Neutrophil (primary cell): Measurements from ENCODE around the gene NUAK2.
"Not testable (repeated sequence)": the region's sequence is repeated elsewhere in the genome, so short reads cannot be mapped to it uniquely, and the experiment has no call there.

Source experiments
- H3K27ac ChIP-seq: fragments of 200-600 bp; sonication (generic); 2 replicates; pipeline ENCODE4 v1.5.1; 2016; ENCODE audit warnings: mild to moderate bottlenecking, moderate library complexity
- H3K27me3 ChIP-seq: fragments of 200-600 bp; sonication (generic); 2 replicates; pipeline ENCODE4 v1.6.0; 2016; ENCODE audit warnings: mild to moderate bottlenecking
- H3K36me3 ChIP-seq: fragments of 200-600 bp; sonication (generic); 2 replicates; pipeline ENCODE4 v1.5.1; 2017
- H3K4me1 ChIP-seq, 2 experiments: fragments of 200-600 bp in 1 of 2; sonication (generic) in 1 of 2; 1 replicate in 1 of 2; 2 replicates in 1 of 2; pipeline versions ENCODE4 v1.5.1 to v1.6.1; 2013 to 2016; ENCODE audit warnings: low read depth in 1 of 2, low read length in 1 of 2, mild to moderate bottlenecking in 1 of 2, moderate library complexity in 1 of 2; ENCODE audit not compliant: control insufficient read depth in 1 of 2, insufficient read depth in 1 of 2
- H3K4me3 ChIP-seq, 2 experiments: fragments of 200-600 bp in 1 of 2; sonication (generic) in 1 of 2; 1 replicate in 1 of 2; 2 replicates in 1 of 2; pipeline ENCODE4 v1.5.1; 2013 to 2016; ENCODE audit warnings: low read depth in 1 of 2, low read length in 1 of 2, mild to moderate bottlenecking in 1 of 2, moderate library complexity in 1 of 2
- H3K9me3 ChIP-seq: fragments of 200-600 bp; sonication (generic); 2 replicates; pipeline ENCODE4 v1.5.1; 2016
- CTCF ChIP-seq: fragments of 200-600 bp; sonication (generic); IDR thresholded peaks from 2 replicates; pipeline ENCODE4 v1.5.1; 2016; ENCODE audit warnings: antibody characterized with exemption

NUAK2 gene

DNA sequence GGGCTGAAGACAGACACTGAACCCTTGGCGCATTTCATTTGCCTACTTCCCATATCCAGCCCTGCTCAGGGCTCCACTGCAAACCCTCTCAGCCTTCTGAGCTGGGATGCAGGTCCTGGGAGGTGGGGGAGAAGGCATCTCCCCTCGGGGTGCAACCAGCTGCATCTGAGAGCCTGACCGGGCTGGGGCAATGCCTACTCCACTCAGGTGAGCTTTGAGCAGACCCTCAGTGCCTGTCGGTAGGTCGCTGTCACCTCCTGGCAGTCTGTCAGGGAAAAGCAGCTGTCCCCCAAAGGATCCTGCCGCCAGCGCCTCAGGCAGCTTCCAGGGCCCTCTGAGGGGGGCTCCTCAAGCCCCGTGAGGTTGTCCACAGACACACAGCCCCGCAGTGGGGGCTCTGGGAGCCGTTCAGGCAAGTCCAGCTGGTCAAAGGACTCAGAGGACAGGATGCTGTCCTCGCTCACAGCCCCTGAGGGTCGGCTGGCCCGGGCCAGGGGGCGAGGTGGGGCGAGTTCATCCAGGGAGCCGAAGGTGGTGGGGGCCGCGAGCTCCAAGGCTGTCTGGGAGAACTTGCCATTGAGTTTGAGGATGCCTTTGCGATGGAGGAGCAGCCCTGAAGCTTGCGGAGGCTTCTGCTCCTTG, 18.2 kb downstream of the NUAK2 start:
- H3K27me3 ChIP-seq = no peaks in the 10 kb centered on the region

DNA sequence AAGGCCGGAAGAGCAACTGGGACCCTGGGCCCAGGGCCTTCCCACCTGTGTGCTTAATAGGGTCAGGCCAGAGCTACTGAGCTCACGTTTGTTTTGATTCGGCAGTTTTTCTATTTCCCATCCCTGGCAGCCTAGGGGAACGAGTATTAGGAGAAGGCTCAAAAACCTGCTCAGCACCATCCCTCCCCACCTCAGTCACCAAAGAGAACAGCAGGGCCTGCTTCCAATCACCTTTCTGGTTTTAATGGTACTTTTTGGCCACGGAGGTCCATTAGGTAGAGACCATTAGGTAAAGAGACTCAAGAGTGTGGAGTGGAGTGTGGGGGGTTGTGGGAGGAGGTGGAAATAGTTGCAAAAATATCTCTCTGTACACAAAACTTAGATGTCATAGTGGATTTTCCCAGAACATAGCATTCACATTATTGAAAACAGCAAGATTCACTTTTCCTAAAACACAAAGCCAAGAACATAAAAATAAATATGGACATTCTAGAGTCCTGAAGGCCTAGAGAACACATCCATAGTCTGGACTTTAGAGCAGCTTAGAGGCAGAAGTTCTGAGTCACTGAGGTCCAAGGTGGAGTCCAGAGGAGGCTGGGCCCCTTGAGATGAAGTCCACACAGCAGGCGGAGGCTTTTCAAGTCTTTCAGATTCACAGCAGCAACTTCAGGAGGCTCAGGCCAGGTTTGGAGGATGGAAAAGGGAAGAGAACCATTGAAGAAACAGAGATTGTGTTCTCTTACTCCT, 19.5 kb downstream of the NUAK2 start:
- H3K27ac ChIP-seq = peak overlapping the region; percentile 76
- TF ChIP-seq CTCF = no peak
- peaks cover 5% of the 10 kb centered on the region for H3K9me3 ChIP-seq
- no peak overlapping the region for H3K4me3 ChIP-seq
- no peaks in the 10 kb centered on the region for H3K27me3 ChIP-seq
- peaks cover 9 to 10% of the 10 kb centered on the region in 2 experiments for H3K4me1 ChIP-seq
- peaks cover 61% of the 10 kb centered on the region for H3K36me3 ChIP-seq

More for the DNA sequence above, 18.2 kb downstream of the NUAK2 start:
- H3K4me1 ChIP-seq = peaks cover 9 to 10% of the 10 kb centered on the region in 2 experiments
- H3K9me3 ChIP-seq = peaks cover 5% of the 10 kb centered on the region
- no peak for TF ChIP-seq CTCF
- peak overlapping the region; percentile 28 for H3K27ac ChIP-seq
- no peak overlapping the region for H3K4me3 ChIP-seq
- peaks cover 75% of the 10 kb centered on the region for H3K36me3 ChIP-seq

DNA sequence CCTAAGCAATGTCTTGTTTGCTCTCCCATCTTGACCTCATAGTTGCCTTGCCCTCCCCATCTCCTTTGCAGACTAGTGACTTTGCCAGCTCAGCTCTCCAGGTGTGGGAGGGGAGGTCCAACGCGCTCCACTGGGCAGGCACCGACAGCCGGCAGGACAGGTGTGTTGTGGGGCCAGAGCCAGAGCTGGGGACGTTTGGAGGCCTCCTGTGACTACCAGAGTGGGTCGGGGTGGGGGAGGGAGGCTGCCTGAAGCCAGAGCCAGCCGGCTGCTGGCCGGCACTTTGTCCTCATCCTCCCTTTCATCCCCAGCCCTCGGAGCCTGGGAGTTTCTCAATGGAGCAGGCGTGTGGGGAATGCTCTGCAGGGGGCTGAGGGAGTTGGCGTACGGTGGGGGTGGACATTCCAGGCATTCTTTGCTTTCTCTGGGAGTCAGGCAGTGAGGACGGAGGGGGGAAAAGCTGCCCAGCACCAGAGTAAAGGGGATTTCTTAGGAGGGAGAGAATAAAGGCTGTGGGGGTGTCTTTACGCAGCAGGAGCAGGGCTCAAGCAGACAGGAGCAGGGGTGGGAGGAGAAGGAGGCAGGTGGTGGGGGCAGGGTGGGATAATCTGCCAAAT, 20.2 kb downstream of the NUAK2 start:
- Histone ChIP-seq H3K9me3 (peaks cover 5% of the 10 kb centered on the region), H3K27ac (peak overlapping the region; percentile 76), H3K4me1 (peaks cover 9 to 10% of the 10 kb centered on the region in 2 experiments), H3K36me3 (peaks cover 54% of the 10 kb centered on the region), H3K4me3 (no peak overlapping the region), H3K27me3 (no peaks in the 10 kb centered on the region)
- TF ChIP-seq CTCF = no peak

- Histone ChIP-seq H3K9me3 (peaks cover 5% of the 10 kb centered on the region), H3K27ac (peak overlapping the region; percentile 76), H3K27me3 (no peaks in the 10 kb centered on the region), H3K36me3 (peaks cover 43% of the 10 kb centered on the region), H3K4me3 (no peak overlapping the region), H3K4me1 (peaks cover 9 to 10% of the 10 kb centered on the region in 2 experiments)
- TF ChIP-seq CTCF = no peak
These were observed 21.4 kb downstream of the NUAK2 start for GRCh38 chr1:205300149-205300548.

GRCh38 chr1:205298191-205298994, 23.2 kb downstream of the NUAK2 start:
- Histone ChIP-seq H3K4me1 (peaks cover 9 to 10% of the 10 kb centered on the region in 2 experiments), H3K27ac (no peak overlapping the region)
- no peak for TF ChIP-seq CTCF

GRCh38 chr1:205297546-205298177, 23.9 kb downstream of the NUAK2 start:
- not testable (repeated sequence) for H3K9me3 ChIP-seq, H3K27me3 ChIP-seq, H3K4me3 ChIP-seq, H3K27ac ChIP-seq, H3K4me1 ChIP-seq
- H3K36me3 ChIP-seq = peaks cover 18% of the 10 kb centered on the region

More at GRCh38 chr1:205298191-205298994, 23.2 kb downstream of the NUAK2 start:
- no peak overlapping the region for H3K4me3 ChIP-seq
- H3K27me3 ChIP-seq = no peaks in the 10 kb centered on the region
- peaks cover 25% of the 10 kb centered on the region for H3K36me3 ChIP-seq
- peaks cover 3% of the 10 kb centered on the region for H3K9me3 ChIP-seq
